Measurements from ENCODE around the gene DPH3. TPM values are rescaled to one million over a fixed set of nuclear protein-coding genes. Genes with fewer than 3 reads are reported as not detected.

Gene DPH3
- total RNA-seq, result 13.1 and 14.4 TPM in 2 replicates

GRCh38 chr3:16264708-16265454 lies at the start of gene DPH3, which contains the start of gene OXNAD1:
Gene DPH3, minus strand, starts transcription at chr3:16264943. Its CDS starts 67 bp downstream, at chr3:16264876.
Gene OXNAD1, plus strand, starts transcription at chr3:16265212. Its CDS starts 5,741 bp downstream, at chr3:16270953.

Other genes with a start within 250 kb of the DPH3 start
- 0.57 TPM in 1 of 2 replicates, not detected in the other for gene GALNT15, start 90.3 kb downstream of the DPH3 start, total RNA-seq
- gene OXNAD1, start 269 bp upstream of the DPH3 start, total RNA-seq, result 14.0 and 14.1 TPM in 2 replicates
- gene RFTN1, start 248.8 kb upstream of the DPH3 start, total RNA-seq, result 43.6 and 45.7 TPM in 2 replicates

All from hair follicular keratinocyte (primary cell).